RKO (cell line): ENCODE data around the gene MBOAT7.
"Not testable (repeated sequence)": the region's sequence is repeated elsewhere in the genome, so short reads cannot be mapped to it uniquely, and the experiment has no call there.

Experiments used
- DNase-seq: peaks from one replicate; pipeline ENCODE4 v3.0.0-alpha.2; 2016; ENCODE audit warnings: low spot score

Gene MBOAT7

DNA sequence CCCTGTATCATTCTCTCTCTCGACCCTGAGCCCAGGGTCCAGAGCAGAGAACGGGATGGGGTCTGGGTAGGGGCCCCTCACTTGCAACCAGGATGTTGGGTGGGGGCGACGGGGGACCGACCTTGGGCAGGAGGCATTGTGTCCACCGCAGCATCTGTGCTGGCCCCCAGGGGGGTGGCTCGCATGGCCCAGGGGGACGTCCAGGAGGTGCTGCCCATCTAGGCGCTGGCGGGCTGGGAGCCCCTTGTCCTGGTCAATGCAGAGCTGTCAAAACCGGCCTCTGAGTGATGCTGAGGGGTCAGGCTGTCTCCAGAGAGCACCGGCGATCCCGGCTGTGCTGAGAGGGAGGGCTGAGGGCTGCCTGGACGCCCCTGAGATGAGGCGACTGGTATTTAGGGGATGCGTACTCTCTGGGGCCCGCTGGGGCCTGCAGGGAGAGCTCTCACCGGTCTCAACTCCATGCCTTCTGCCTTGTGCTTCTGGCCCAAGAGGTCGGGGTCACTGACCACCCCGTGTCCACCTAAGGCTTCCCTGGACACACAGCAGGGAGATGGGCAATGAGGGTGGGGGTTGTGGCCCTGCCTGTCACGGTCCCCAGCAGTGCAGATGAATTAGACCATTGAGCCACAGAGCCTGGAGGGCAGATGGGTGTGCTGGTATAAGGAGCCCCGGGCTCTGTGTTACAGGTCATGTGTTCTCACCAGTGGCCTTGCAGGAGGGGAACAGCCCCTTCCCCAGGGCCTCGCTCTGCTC is 19.9 kb upstream of the MBOAT7 start:
- no peak for DNase-seq

DNA sequence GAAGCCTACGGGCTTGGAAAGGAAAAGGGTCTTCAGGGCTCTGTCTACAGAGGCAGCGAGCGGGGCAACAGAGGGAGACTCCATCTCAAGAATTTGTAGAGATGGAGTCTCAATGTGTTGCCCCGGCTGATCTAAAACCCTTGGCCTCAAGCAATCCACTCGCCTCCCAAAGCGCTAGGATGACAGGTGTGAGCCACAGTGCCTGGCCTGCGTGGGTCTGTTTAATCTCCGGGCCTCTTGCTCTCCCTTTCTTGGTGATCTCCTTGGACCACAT is 19.3 kb upstream of the MBOAT7 start:
- peak; percentile 22 for DNase-seq

DNA sequence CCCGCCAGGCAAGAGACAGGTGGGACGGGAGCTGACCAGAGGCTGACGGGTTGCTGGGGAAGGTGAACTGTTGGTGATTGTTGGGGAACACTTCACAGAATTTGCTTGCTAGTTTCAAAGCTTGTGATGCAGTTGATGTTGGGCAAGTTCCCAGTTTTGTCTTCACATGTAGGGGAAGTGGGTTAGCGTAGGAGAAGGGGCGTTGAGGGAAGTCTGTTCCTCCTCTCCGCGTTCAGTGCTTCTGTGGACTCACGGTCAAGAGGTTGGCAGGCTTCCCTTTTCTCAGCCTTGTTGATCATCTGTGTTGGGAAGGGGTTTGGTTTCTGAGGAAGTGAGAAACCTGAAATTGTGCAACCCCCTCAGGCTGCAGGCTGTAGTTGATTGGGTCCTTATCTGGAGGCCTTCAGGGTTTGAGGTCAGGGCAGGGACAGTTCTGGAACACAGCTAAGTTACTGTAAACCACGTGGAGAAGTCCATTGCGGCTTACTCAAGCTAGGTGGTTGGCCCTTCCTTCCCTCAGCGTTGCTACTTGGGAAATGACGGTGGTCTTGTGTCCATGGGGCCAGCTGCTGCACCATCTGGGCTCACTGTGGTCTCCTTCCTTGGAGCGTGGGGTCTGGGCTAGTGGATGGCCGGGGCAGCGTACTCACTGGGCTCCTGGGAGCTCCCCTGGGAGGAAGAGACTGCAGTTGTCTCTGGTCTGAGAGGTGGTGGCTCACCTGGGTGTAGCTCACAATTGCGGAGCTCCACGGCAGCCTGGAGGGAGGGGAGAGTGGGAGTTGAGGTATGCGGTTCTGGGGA is 18.8 kb upstream of the MBOAT7 start:
- DNase-seq, result peak; percentile 44

DNA sequence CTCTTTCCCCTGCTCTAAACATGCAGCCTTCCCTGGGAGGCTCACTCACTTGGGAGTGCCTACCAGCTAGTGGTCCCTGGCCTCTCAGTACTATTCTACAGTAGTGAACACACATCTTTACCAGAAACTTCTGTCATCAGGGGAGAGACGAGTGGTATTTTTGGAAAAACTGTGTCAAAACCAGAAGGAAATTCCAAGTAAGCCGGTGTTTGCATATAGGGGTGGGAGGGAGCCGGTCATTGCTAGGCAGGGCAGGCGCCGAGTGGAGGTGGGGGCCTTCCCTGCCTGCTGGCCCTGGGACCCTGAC is 18.2 kb upstream of the MBOAT7 start:
- no peak for DNase-seq

- not testable (repeated sequence) for DNase-seq
Observed at GRCh38 chr19:54207193-54207592, 17.8 kb upstream of the MBOAT7 start.

DNA sequence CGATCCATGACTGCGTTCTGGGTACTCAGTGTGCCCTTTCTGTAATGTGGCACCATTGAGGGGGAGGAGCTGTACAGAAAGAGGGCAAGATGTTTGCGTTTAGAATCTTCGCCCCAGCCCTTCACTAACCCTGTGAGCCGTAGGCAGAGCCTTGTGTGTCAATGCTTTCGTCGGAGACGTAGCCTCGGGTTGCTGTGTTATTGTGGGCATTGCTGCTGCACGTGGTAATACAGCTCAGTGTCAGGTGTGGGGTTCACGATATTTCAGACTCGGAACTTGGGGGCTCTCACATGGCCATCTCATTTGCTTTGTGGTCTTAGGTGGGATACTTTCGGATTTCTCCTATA is 17.4 kb upstream of the MBOAT7 start:
- no peak for DNase-seq

DNA sequence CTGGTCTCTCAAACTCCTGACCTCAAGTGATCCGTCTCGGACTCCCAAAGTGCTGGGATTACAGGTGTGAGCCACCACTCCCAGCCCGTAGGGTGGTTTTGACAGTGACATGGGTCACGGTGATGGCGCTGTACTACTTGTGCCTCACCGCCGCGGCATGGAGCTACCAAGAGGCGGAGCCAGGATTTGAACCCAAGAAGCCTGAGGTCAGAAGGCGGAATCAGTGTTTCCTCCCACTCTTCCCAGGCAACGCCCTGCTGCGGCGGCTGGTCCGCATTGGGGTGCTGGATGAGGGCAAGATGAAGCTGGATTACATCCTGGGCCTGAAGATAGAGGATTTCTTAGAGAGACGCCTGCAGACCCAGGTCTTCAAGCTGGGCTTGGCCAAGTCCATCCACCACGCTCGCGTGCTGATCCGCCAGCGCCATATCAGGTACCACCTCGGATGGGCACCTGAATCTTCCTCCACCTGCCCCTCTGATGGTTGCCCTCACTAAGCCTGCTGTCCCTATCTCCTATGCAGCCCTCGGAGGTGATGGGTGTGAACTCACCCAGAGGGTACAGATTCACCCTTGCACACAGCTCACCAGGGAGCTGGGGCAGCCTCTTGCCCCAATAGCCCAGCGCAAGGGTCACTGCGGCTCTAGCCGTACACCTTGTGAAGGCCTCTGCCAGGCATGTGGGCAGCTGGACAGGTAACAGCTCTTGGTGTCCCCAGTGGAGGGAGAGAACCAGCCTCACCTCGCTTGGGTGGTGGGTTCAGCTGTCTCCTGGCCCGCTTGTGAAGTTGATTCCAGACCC is 16.9 kb upstream of the MBOAT7 start:
- no peak for DNase-seq

DNA sequence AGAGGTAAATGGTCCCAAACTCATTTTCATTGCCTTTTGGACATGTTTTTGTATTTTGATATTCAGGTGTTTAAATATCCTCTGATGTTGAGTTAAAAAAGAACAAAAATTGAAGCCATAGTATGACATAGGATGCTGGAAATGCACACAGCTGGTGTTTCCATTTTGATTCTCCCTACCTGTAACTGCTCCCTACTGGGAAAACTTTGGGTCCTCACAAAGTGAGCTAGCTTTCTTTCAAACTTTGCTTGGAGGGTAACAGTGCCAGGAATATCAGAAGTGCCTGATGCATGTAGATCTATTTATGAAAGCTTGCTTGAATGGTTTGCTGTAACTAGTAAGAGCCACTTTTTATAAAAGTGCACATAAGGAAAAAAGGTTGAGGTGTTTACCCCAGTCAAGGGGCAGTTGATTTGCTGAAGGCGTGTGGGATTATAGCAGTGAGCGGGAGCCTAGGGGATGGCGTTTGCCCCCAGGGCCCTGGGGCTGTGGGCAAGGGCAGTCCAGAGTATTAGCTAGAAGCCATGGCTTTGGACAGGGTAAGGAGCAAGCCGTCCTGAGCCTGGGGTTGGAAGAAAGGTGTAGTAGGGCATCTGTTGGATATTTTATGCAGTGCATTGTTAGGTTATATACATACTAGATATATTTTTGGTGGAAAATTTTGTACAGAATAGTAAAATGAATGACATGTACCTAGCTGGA is 15.5 kb upstream of the MBOAT7 start:
- no peak for DNase-seq

- DNase-seq, result peak; percentile 48
Observed at GRCh38 chr19:54203151-54203611, 13.8 kb upstream of the MBOAT7 start.

DNA sequence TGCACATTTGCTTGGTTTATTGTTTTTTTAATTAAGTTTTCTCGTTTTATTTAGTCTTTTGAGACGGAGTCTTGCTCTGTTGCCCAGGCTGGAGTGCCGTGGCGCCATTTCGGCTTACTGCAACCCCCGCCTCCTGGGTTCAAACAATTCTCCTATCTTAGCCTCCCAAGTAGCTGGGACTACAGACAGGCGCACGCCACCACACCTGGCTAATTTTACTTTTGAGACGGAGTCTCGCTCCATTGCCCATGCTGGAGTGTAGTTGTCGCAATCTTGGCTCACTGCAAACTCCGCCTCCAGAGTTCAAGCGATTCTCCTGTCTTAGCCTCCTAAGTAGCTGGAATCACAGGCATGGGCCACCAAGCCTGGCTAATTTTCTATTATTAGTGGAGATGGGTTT is 12.6 kb upstream of the MBOAT7 start:
- peak; percentile 31 for DNase-seq

GRCh38 chr19:54201172-54201701 is 11.9 kb upstream of the MBOAT7 start:
- peak; percentile 27 for DNase-seq

GRCh38 chr19:54199401-54199800 is 10.0 kb upstream of the MBOAT7 start:
- DNase-seq, result no peak

- DNase-seq, result no peak
Observed at GRCh38 chr19:54197121-54197520, 7.7 kb upstream of the MBOAT7 start.

DNA sequence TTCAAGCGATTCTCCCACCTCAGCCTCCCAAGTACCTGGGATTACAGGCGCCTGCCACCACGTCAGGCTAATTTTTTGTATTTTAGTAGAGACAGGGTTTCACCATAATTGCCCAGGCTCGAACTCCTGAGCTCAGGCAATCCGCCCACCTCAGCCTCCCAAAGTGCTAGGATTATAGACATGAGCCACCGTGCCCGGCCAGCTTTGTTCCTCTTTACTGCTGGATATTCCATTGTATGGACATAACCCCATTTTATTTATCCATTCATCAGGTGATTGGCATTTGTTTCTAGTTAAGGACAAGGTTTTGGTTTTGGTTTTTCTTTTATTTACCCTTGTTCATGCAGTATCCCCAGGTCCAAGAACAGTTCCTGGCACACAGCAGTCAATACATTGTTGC is 7.2 kb upstream of the MBOAT7 start:
- no peak for DNase-seq

GRCh38 chr19:54194463-54194862 is 5.1 kb upstream of the MBOAT7 start:
- not testable (repeated sequence) for DNase-seq

- DNase-seq, result no peak
Observed at GRCh38 chr19:54193011-54193410, 3.6 kb upstream of the MBOAT7 start.

DNA sequence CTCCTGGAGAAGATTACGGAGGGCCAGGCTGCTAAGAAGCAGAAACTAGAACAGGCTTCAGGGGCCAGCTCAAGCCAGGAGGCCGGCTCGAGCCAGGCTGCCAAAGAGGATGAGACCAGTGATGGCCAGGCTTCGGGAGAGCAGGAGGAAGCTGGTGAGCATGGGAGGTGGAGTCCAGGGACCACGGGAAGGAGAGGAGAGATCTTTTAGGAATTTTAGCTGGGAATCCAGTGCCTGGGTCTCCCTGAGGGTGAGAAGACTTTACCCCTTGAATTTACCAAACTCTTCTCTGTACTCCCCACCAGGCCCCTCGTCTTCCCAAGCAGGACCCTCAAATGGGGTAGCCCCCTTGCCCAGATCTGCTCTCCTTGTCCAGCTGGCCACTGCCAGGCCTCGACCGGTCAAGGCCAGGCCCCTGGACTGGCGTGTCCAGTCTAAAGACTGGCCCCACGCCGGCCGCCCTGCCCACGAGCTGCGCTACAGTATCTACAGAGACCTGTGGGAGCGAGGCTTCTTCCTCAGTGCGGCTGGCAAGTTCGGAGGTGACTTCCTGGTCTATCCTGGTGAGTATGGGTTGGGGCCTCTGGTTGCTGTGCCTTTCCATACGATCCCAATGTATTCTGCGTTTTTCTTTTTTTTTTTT is 2.6 kb upstream of the MBOAT7 start:
- peak; percentile 54 for DNase-seq

DNA sequence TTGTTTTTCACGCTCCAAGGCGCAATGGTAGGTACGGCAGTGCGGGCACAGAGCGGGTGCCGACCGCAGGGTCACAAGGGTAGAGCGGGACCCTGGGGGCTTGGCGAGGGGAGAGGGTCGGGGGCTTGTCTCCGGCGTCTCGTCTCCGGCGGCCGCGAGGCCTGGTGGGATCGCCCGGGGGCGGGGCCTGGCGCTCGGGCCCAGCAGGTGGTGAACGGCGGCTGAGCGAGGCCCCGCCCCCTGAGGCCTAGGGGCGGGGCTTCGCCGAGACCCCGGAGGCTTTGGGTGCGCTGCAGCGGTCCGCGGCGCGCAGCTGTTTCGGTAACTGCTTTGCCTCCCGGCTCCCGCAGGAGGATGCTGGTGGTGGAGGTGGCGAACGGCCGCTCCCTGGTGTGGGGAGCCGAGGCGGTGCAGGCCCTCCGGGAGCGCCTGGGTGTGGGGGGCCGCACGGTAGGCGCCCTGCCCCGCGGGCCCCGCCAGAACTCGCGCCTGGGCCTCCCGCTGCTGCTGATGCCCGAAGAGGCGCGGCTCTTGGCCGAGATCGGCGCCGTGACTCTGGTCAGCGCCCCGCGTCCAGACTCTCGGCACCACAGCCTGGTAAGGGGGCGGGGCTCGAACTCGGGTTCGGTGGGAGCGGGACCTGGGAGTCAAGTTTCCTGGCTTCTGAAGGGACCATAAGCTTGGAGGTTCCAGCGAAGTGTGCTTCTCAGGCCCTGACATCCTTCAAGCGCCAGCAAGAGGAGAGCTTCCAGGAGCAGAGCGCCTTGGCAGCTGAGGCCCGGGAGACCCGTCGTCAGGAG is 1.8 kb upstream of the MBOAT7 start, which contains the start of gene TSEN34:
Gene TSEN34, plus strand, starts transcription at position 298 of the 800 bp plus-strand sequence. Its CDS starts 57 bp downstream, at position 355.
- peak; percentile 86 for DNase-seq

DNA sequence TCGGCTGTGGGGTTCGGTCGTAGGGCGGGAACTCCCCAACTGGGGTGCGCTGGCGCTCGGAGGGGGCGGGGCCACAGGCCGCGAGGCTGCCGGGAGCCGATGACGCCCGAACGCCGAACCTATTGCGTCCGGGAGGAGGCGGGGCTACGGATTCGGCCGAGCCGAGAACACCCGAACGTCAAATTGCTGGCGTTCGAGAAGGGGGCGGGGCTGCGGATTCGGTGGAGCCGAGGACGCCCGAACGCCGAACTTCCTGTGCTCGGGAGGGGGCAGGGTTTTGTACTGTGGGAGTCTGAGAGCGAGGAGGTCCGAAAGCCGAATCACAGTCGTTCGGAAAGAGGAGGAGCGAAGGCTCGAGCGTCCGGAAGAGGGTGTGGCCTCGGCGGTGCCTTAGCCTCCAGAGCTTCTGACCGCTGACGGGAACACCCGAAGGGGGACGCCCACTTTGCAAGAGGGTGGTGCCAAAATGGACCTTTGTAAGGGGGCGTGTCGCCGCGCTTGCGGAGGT is 1.2 kb upstream of the MBOAT7 start:
- peak; percentile 99 for DNase-seq

DNA sequence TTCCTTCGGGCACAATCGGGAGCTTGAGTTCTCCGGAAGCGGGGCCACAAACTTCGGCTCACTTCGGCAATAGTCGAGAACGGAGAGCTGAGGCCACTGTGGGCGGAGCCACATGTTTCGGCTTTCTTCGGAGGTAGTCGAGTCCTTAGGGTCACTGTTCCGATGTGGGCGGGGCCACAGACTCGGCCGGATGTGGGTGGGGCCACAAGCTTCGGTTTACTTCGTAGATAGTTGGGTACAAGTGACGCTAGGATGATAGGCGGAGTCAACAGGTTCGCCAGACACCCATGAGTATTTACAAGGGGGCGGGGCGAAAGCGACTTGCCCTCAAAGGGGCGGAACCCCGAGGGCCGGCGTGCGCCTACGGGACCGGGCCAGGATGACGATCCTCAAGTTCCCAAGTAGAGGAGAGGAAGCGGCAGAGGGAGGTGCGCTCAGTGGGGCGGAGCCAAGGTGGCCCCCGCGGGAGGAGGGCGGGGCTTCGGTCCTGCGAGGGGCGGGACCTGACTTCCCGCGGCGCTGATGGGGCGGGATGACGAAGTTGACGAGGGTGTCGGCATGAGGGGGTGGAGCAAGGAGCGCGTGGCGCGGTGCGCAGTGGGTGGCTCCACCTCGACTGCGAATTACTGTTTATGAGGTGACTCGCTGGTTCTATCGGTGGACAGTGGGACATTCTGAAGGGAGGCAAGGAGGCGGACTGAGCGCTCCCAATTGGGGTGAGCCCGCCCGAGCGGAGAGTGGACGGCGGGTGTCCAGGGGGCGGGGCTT is 539 bp upstream of the MBOAT7 start:
- peak; percentile 100 for DNase-seq
